HG02885 (cell line): ENCODE results near the gene HTR6.
"Not testable (repeated sequence)": the region's sequence is repeated elsewhere in the genome, so short reads cannot be mapped to it uniquely, and the experiment has no call there.

Source experiments
- ATAC-seq: cut with Tn5 transposase; IDR thresholded peaks from one replicate; pipeline ENCODE4 v1.9.1; 2021; ENCODE audit warnings: mild to moderate bottlenecking; ENCODE audit not compliant: unreplicated experiment, poor library complexity

The HTR6 gene

GRCh38 chr1:19637606-19638005 lies 27.1 kb upstream of the HTR6 start:
- no peak for ATAC-seq

- ATAC-seq, result not testable (repeated sequence)
These were observed 25.4 kb upstream of the HTR6 start for GRCh38 chr1:19639228-19639627.

- no peak for ATAC-seq
These were observed 24.7 kb upstream of the HTR6 start for GRCh38 chr1:19639999-19640362.

GRCh38 chr1:19640363-19641316 lies 24.0 kb upstream of the HTR6 start:
- ATAC-seq, result no peak

- ATAC-seq, result no peak
These were observed 21.6 kb upstream of the HTR6 start for GRCh38 chr1:19643121-19643520.

GRCh38 chr1:19643602-19644394 lies 20.9 kb upstream of the HTR6 start, which contains the start of gene NBL1:
Gene NBL1, plus strand, starts transcription at chr1:19644311. Its CDS starts 10,720 bp downstream, at chr1:19655031.
- peak; percentile 59 for ATAC-seq

- ATAC-seq, result peak; percentile 27
These were observed 20.3 kb upstream of the HTR6 start for GRCh38 chr1:19644395-19644680.

- no peak for ATAC-seq
These were observed 19.8 kb upstream of the HTR6 start for GRCh38 chr1:19644681-19645410.

- ATAC-seq, result no peak
These were observed 19.0 kb upstream of the HTR6 start for GRCh38 chr1:19645411-19646251.

GRCh38 chr1:19646377-19647319 lies 18.0 kb upstream of the HTR6 start:
- ATAC-seq, result no peak

GRCh38 chr1:19647643-19648042 lies 17.0 kb upstream of the HTR6 start:
- no peak for ATAC-seq

GRCh38 chr1:19648239-19648638 lies 16.4 kb upstream of the HTR6 start:
- no peak for ATAC-seq

- ATAC-seq, result no peak
These were observed 16.0 kb upstream of the HTR6 start for GRCh38 chr1:19648689-19649088.

- no peak for ATAC-seq
These were observed 14.1 kb upstream of the HTR6 start for GRCh38 chr1:19650416-19651140.

- no peak for ATAC-seq
These were observed 13.4 kb upstream of the HTR6 start for GRCh38 chr1:19651141-19651737.

GRCh38 chr1:19654386-19654785 lies 10.3 kb upstream of the HTR6 start:
- ATAC-seq, result no peak

- ATAC-seq, result no peak
These were observed 9.6 kb upstream of the HTR6 start for GRCh38 chr1:19654886-19655717.
